ENCODE data around the gene GET3. TPM values are rescaled to one million over a fixed set of nuclear protein-coding genes. Genes with fewer than 3 reads are reported as not detected.

The GET3 gene
- total RNA-seq, 1 donor from 2014 or later, result 43.6 TPM

GRCh38 chr19:12789904-12790619 lies 52.8 kb downstream of the GET3 start:
- intact Hi-C loops (cut with DNase I), result loop anchor here (2.0 to 10.0 kb wide), 5 partner anchors 157 to 1255 kb away; partner anchors contain the start of genes CNN1, RAD23A and RFX1
- peak; percentile 92 to 98 for DNase-seq (ENCODE audit: low spot score in 2 of 2)
- Histone ChIP-seq H3K36me3 (peaks cover 5 to 6% of the 10 kb centered on the region in 2 donors), H3K9me3 (no peaks in the 10 kb centered on the region), H3K4me3 (peak overlapping the region; percentile 83 to 90), H3K27ac (peak overlapping the region; percentile 95 to 96), H3K27me3 (no peaks in the 10 kb centered on the region), H3K4me1 (peaks cover 31 to 41% of the 10 kb centered on the region in 2 donors)
- no peak for TF ChIP-seq CTCF (IDR thresholded peaks at IDR 0.05)

- H3K27me3 ChIP-seq, result no peaks in the 10 kb centered on the region
- no peak for DNase-seq (ENCODE audit: low spot score in 2 of 2)
- intact Hi-C loops (cut with DNase I), result loop anchor here (1.0 to 10.0 kb wide), 5 partner anchors 11 to 1214 kb away; partner anchors contain the start of genes RAD23A and RFX1
- H3K4me1 ChIP-seq, result peaks cover 26 to 37% of the 10 kb centered on the region in 2 donors
- H3K4me3 ChIP-seq, result peak overlapping the region; percentile 83 to 90
- peaks cover 5 to 6% of the 10 kb centered on the region in 2 donors for H3K36me3 ChIP-seq
- no peaks in the 10 kb centered on the region for H3K9me3 ChIP-seq
- TF ChIP-seq CTCF (IDR thresholded peaks at IDR 0.05), result no peak
- peak overlapping the region; percentile 95 to 96 for H3K27ac ChIP-seq
Observed at GRCh38 chr19:12790628-12791344, 53.5 kb downstream of the GET3 start.

DNA sequence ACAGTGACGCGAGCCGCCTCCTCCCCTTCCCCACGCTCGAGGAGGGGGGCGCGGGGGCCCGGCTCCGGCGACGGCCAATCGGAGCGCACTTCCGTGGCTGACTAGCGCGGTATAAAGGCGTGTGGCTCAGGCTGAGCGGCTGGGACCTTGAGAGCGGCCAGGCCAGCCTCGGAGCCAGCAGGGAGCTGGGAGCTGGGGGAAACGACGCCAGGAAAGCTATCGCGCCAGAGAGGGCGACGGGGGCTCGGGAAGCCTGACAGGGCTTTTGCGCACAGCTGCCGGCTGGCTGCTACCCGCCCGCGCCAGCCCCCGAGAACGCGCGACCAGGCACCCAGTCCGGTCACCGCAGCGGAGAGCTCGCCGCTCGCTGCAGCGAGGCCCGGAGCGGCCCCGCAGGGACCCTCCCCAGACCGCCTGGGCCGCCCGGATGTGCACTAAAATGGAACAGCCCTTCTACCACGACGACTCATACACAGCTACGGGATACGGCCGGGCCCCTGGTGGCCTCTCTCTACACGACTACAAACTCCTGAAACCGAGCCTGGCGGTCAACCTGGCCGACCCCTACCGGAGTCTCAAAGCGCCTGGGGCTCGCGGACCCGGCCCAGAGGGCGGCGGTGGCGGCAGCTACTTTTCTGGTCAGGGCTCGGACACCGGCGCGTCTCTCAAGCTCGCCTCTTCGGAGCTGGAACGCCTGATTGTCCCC lies 54.2 kb downstream of the GET3 start, which contains the start of gene JUNB:
Gene JUNB, plus strand, starts transcription at position 142 of the 706 bp plus-strand sequence. Its CDS starts 286 bp downstream, at position 428.
- peaks cover 23 to 34% of the 10 kb centered on the region in 2 donors for H3K4me1 ChIP-seq
- peaks cover 5 to 6% of the 10 kb centered on the region in 2 donors for H3K36me3 ChIP-seq
- intact Hi-C loops (cut with DNase I), result loop anchor here (1.0 to 10.0 kb wide), 5 partner anchors 12 to 1213 kb away; partner anchors contain the start of genes RAD23A and RFX1
- DNase-seq (ENCODE audit: low spot score in 2 of 2), result peak; percentile 91 to 99
- H3K27ac ChIP-seq, result peak within 1 kb of the TSS; percentile 95 to 96
- H3K27me3 ChIP-seq, result no peaks in the 10 kb centered on the region
- no peaks in the 10 kb centered on the region for H3K9me3 ChIP-seq
- H3K4me3 ChIP-seq, result peak within 1 kb of the TSS; percentile 83 to 90
- TF ChIP-seq CTCF (IDR thresholded peaks at IDR 0.05), result no peak

DNA sequence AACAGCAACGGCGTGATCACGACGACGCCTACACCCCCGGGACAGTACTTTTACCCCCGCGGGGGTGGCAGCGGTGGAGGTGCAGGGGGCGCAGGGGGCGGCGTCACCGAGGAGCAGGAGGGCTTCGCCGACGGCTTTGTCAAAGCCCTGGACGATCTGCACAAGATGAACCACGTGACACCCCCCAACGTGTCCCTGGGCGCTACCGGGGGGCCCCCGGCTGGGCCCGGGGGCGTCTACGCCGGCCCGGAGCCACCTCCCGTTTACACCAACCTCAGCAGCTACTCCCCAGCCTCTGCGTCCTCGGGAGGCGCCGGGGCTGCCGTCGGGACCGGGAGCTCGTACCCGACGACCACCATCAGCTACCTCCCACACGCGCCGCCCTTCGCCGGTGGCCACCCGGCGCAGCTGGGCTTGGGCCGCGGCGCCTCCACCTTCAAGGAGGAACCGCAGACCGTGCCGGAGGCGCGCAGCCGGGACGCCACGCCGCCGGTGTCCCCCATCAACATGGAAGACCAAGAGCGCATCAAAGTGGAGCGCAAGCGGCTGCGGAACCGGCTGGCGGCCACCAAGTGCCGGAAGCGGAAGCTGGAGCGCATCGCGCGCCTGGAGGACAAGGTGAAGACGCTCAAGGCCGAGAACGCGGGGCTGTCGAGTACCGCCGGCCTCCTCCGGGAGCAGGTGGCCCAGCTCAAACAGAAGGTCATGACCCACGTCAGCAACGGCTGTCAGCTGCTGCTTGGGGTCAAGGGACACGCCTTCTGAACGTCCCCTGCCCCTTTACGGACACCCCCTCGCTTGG lies 55.0 kb downstream of the GET3 start:
- Histone ChIP-seq H3K36me3 (peaks cover 5 to 6% of the 10 kb centered on the region in 2 donors), H3K27me3 (no peaks in the 10 kb centered on the region), H3K4me1 (peaks cover 21 to 27% of the 10 kb centered on the region in 2 donors), H3K27ac (peak overlapping the region; percentile 95 to 96), H3K9me3 (no peaks in the 10 kb centered on the region), H3K4me3 (peak overlapping the region; percentile 83 to 90)
- DNase-seq (ENCODE audit: low spot score in 2 of 2), result peak in 1 of 2 donors; percentile 79
- intact Hi-C loops (cut with DNase I), result loop anchor here (5.0 to 10.0 kb wide), 3 partner anchors 155 to 1213 kb away; partner anchors contain the start of genes RAD23A and RFX1
- no peak for TF ChIP-seq CTCF (IDR thresholded peaks at IDR 0.05)

All from ascending aorta (tissue), 2 donors.